HepG2 (cell line): ENCODE results near the gene METTL14. TPM values are rescaled to one million over a fixed set of nuclear protein-coding genes. Genes with fewer than 3 reads are reported as not detected.

Experiments used
- ATAC-seq: fragments of 200-7000 bp; cut with Tn5 transposase; 3 replicates; pipeline ENCODE4 v1.9.1; 2020; ENCODE audit warnings: mild to moderate bottlenecking, moderate library complexity
- Bru-seq: library from RNA; stranded (reverse); fragments of 400-500 nt; gene quantifications from one replicate; lab custom pipeline; 2021; lab: Mats Ljungman, UMichigan
- BruChase-seq, 2 experiments: library from RNA; stranded (reverse); fragments of 400-500 nt; gene quantifications; one replicate each; lab custom pipeline; 2021; lab: Mats Ljungman, UMichigan
- BruUV-seq: library from RNA; stranded (reverse); fragments of 400-500 nt; replicated peaks from 2 replicates; lab custom pipeline; 2021; lab: Mats Ljungman, UMichigan
- CTCF ChIA-PET: fragments of 300-600 bp; formaldehyde crosslinking; extraction: SDS; loops from one replicate; lab custom pipeline; 2021; ENCODE audit warnings: low total read pairs, inconsistent platforms, low intra/inter-chr PET ratio; lab: Yijun Ruan, JAX
- POLR2A ChIA-PET: fragments of 350-600 bp; sonication (Branson Sonifier 250); formaldehyde crosslinking; loops from one replicate; lab custom pipeline; 2020; ENCODE audit warnings: antibody characterized with exemption, inconsistent platforms; lab: Yijun Ruan, JAX
- DNase-seq: peaks from one replicate; pipeline ENCODE4 v3.0.0-alpha.2; 2015; ENCODE audit warnings: low spot score
- FAIRE-seq: peaks from 3 replicates; lab custom pipeline; 2011; peaks lifted over from hg19 to GRCh38; lab: Jason Lieb, UNC
- H2AFZ ChIP-seq: one replicate; pipeline ENCODE4 v1.6.1; 2011; ENCODE audit warnings: low read length, inconsistent platforms
- H3K27ac ChIP-seq: fragments of 300-600 bp; 3 replicates; pipeline ENCODE4 v1.8.0; 2011; ENCODE audit warnings: mixed run types, mild to moderate bottlenecking, mixed read lengths, low read length, inconsistent platforms; ENCODE audit not compliant: insufficient read depth; ENCODE audit errors: extremely low read length
- H3K27me3 ChIP-seq, 2 experiments: fragments of 200-600 bp in 1 of 2; 2 replicates in 1 of 2; 3 replicates in 1 of 2; pipeline versions ENCODE4 v1.6.0 to v1.8.0; 2011; ENCODE audit warnings: low read length in 2 of 2, mild to moderate bottlenecking in 2 of 2, moderate library complexity in 2 of 2, inconsistent platforms in 1 of 2; ENCODE audit not compliant: insufficient read depth in 2 of 2, control insufficient read depth in 1 of 2
- H3K36me3 ChIP-seq, 2 experiments: fragments of 200-600 bp in 1 of 2; replicated peaks in 1 of 2; 2 replicates in 1 of 2; 3 replicates in 1 of 2; pipeline versions ENCODE4 v1.5.1 to v1.8.0; 2011; ENCODE audit warnings: low read length in 2 of 2, inconsistent platforms in 1 of 2; ENCODE audit not compliant: insufficient read depth in 2 of 2, control insufficient read depth in 1 of 2
- H3K4me1 ChIP-seq: 2 replicates; pipeline ENCODE4 v1.5.1; 2012; ENCODE audit warnings: low read length, inconsistent platforms; ENCODE audit not compliant: insufficient read depth
- H3K4me2 ChIP-seq: 2 replicates; pipeline ENCODE4 v1.6.0; 2011; ENCODE audit warnings: low read depth, low read length, inconsistent platforms
- H3K4me3 ChIP-seq, 3 experiments: fragments of 200-600 bp in 1 of 3; sonication (generic), shearing (Covaris generic) in 1 of 3; replicated peaks in 1 of 3; 2 replicates each; pipeline ENCODE4 v1.5.1; 2011 to 2016; ENCODE audit warnings: low read length in 3 of 3, inconsistent platforms in 2 of 3, low read depth in 2 of 3, mild to moderate bottlenecking in 2 of 3, control low read depth in 1 of 3, mixed read lengths in 1 of 3; ENCODE audit not compliant: insufficient read depth in 1 of 3
- H3K79me2 ChIP-seq: one replicate; pipeline ENCODE4 v1.6.1; 2011; ENCODE audit warnings: low read length, inconsistent platforms; ENCODE audit not compliant: insufficient read depth
- H3K9ac ChIP-seq: 2 replicates; pipeline ENCODE4 v1.6.0; 2011; ENCODE audit warnings: mild to moderate bottlenecking, low read depth, low read length, inconsistent platforms; ENCODE audit not compliant: insufficient read depth
- H3K9me3 ChIP-seq: 2 replicates; pipeline ENCODE4 v1.5.1; 2012; ENCODE audit warnings: mild to moderate bottlenecking, low read length
- H4K20me1 ChIP-seq: 2 replicates; pipeline ENCODE4 v1.6.0; 2011; ENCODE audit warnings: inconsistent platforms, mild to moderate bottlenecking, low read length, moderate library complexity; ENCODE audit not compliant: insufficient read depth
- JDP2 ChIP-seq: sonication (generic); formaldehyde crosslinking; IDR thresholded peaks from 2 replicates; pipeline ENCODE4 v1.8.1; 2022; ENCODE audit warnings: missing genetic modification reagents, borderline replicate concordance
- SNRNP70 ChIP-seq: fragments of 200-400 bp; formaldehyde crosslinking; IDR thresholded peaks from 2 replicates; pipeline ENCODE4 v1.6.1; 2017; ENCODE audit warnings: mild to moderate bottlenecking, low read depth, low read length, moderate library complexity
- SP4 ChIP-seq: sonication (generic); formaldehyde crosslinking; IDR thresholded peaks from 2 replicates; pipeline ENCODE4 v1.8.1; 2023; ENCODE audit warnings: mild to moderate bottlenecking, missing genetic modification reagents
- STAG1 ChIP-seq: sonication (generic); formaldehyde crosslinking; IDR thresholded peaks from 2 replicates; pipeline ENCODE4 v1.4.0; 2020; ENCODE audit warnings: missing genetic modification reagents
- TEAD2 ChIP-seq: sonication (generic); formaldehyde crosslinking; IDR thresholded peaks from 2 replicates; pipeline ENCODE4 v1.9.0; 2021; ENCODE audit warnings: missing genetic modification reagents
- THAP11 ChIP-seq: IDR thresholded peaks from 2 replicates; pipeline ENCODE4 v1.6.1; 2016; ENCODE audit warnings: missing biosample characterization, missing genetic modification reagents
- U2AF2 ChIP-seq: fragments of 200-400 bp; formaldehyde crosslinking; IDR thresholded peaks from 2 replicates; pipeline ENCODE4 v1.6.1; 2017; ENCODE audit warnings: low read depth, mild to moderate bottlenecking, low read length
- XBP1 ChIP-seq: sonication (generic); formaldehyde crosslinking; IDR thresholded peaks from 2 replicates; pipeline ENCODE4 v1.5.0; 2020; ENCODE audit warnings: missing genetic modification reagents
- ZBTB26 ChIP-seq: IDR thresholded peaks from 2 replicates; pipeline ENCODE4 v1.6.1; 2016; ENCODE audit warnings: missing compliant biosample characterization, missing genetic modification reagents, borderline replicate concordance
- ZNF329 ChIP-seq: sonication (generic); formaldehyde crosslinking; IDR thresholded peaks from 2 replicates; pipeline ENCODE4 v1.9.0; 2021; ENCODE audit warnings: low read depth, mild to moderate bottlenecking, missing genetic modification reagents
- ZNF333 ChIP-seq: sonication (generic); formaldehyde crosslinking; IDR thresholded peaks from 2 replicates; pipeline ENCODE4 v1.4.0; 2020; ENCODE audit warnings: mild to moderate bottlenecking, missing genetic modification reagents, borderline replicate concordance
- ZNF432 ChIP-seq: sonication (generic); formaldehyde crosslinking; IDR thresholded peaks from 2 replicates; pipeline ENCODE4 v1.5.0; 2020; ENCODE audit warnings: missing genetic modification reagents, mild to moderate bottlenecking, borderline replicate concordance
- ZNF674 ChIP-seq: sonication (generic); formaldehyde crosslinking; IDR thresholded peaks from 2 replicates; pipeline ENCODE4 v1.5.0; 2020; ENCODE audit warnings: low read depth, mild to moderate bottlenecking, missing genetic modification reagents
- ZNF7 ChIP-seq: IDR thresholded peaks from 2 replicates; pipeline ENCODE4 v1.6.1; 2016; ENCODE audit warnings: missing biosample characterization, missing genetic modification reagents
- ZUFSP ChIP-seq: sonication (generic); formaldehyde crosslinking; IDR thresholded peaks from 2 replicates; pipeline ENCODE4 v1.9.0; 2021; ENCODE audit warnings: missing genetic modification reagents, mild to moderate bottlenecking, borderline replicate concordance
- WGBS: methylation state at CpG from one replicate; pipeline ENCODE4 v1.1.6; 2017; ENCODE audit warnings: low lambda C conversion rate; 5-methylcytosine and 5-hydroxymethylcytosine counted together
- in situ Hi-C: cut with HindIII; loops from 2 replicates; pipeline ENCODE4 v1.10.0; 2017; ENCODE audit warnings: low pct_unique_long_range_greater_than_20kb; ENCODE audit not compliant: extremely low pct_ligation_motif_present
- intact Hi-C: fragments of 100-400 bp; cut with micrococcal nuclease; formaldehyde crosslinking; loops from one replicate; pipeline ENCODE4 v1.10.0; 2022; ENCODE audit not compliant: unreplicated experiment
- long read RNA-seq, 2 experiments: library from RNA in 1 of 2; library from polyadenylated mRNA in 1 of 2; stranded (forward) in 1 of 2; unstranded in 1 of 2; transcript quantifications; one replicate each; pipeline ENCODE4 v2.0.0, GENCODE V29; 2019 to 2022
- polyA minus RNA-seq, 3 experiments: library from RNA; depleted of rRNA, polyadenylated mRNA; stranded (reverse); fragments of >200 nt; gene quantifications; 2 replicates each; pipeline ENCODE4 v1.2.3, GENCODE V29; 2011; ENCODE audit warnings: low replicate concordance in 1 of 3
- polyA plus RNA-seq, 8 experiments: library from polyadenylated mRNA; depleted of rRNA in 3 of 8; stranded (reverse) in 7 of 8; unstranded in 1 of 8; fragments of >200 nt; fragmentation: Illumina TruSeq in 4 of 8; extraction: Trizol in 4 of 8; gene quantifications; 2 replicates each; pipeline versions ENCODE4 v1.2.1 to v1.2.3, GENCODE V29; 2011 to 2016; ENCODE audit warnings: low read depth in 4 of 8, missing spikeins in 1 of 8, mixed read lengths in 1 of 8; ENCODE audit not compliant: insufficient read depth in 1 of 8
- total RNA-seq, 5 experiments: library from RNA; depleted of rRNA; stranded (reverse); fragments of >200 nt; fragmentation: Illumina TruSeq; extraction: Trizol; gene quantifications; 2 replicates each; pipeline ENCODE4 v1.2.3, GENCODE V29; 2016; ENCODE audit warnings: low read depth in 1 of 5

The METTL14 gene
- 44.9 and 68.5 TPM in 2 replicates for total RNA-seq (2016; rRNA removed; fragmentation: Illumina TruSeq; extraction: Trizol)
- total RNA-seq (2016; cell fraction: cytosol; rRNA removed; fragmentation: Illumina TruSeq; extraction: Trizol; ENCODE audit: low read depth): 4.9 and 5.0 TPM in 2 replicates
- 43.6 and 68.0 TPM in 2 replicates for total RNA-seq (2016; cell fraction: insoluble cytoplasmic fraction; rRNA removed; fragmentation: Illumina TruSeq; extraction: Trizol)
- total RNA-seq (2016; cell fraction: membrane; rRNA removed; fragmentation: Illumina TruSeq; extraction: Trizol): 12.1 and 16.2 TPM in 2 replicates
- 34.2 and 35.0 TPM in 2 replicates for total RNA-seq (2016; cell fraction: nucleus; rRNA removed; fragmentation: Illumina TruSeq; extraction: Trizol)
- 10.0 and 11.6 TPM in 2 replicates for polyA plus RNA-seq (2011; rRNA removed)
- polyA plus RNA-seq (2011; cell fraction: cytosol; rRNA removed): 2.8 and 6.4 TPM in 2 replicates
- 6.9 and 9.3 TPM in 2 replicates for polyA plus RNA-seq (2011; cell fraction: nucleus; rRNA removed)
- 14.8 and 14.9 TPM in 2 replicates for polyA plus RNA-seq (2012)
- polyA plus RNA-seq (2016; cell fraction: cytosol; fragmentation: Illumina TruSeq; extraction: Trizol; ENCODE audit: low read depth): 1.0 and 1.2 TPM in 2 replicates
- 43.0 and 45.1 TPM in 2 replicates for polyA plus RNA-seq (2016; cell fraction: insoluble cytoplasmic fraction; fragmentation: Illumina TruSeq; extraction: Trizol; ENCODE audit: low read depth)
- polyA plus RNA-seq (2016; cell fraction: membrane; fragmentation: Illumina TruSeq; extraction: Trizol; ENCODE audit: low read depth): 2.0 and 3.0 TPM in 2 replicates
- polyA plus RNA-seq (2016; cell fraction: nucleus; fragmentation: Illumina TruSeq; extraction: Trizol; ENCODE audit: insufficient read depth, low read depth): 28.7 and 29.3 TPM in 2 replicates
- 1.3 and 6.3 TPM in 2 replicates for polyA minus RNA-seq (2011; rRNA and poly(A)+ RNA removed; ENCODE audit: low replicate concordance)
- 8.9 and 9.8 TPM in 2 replicates for polyA minus RNA-seq (2011; cell fraction: cytosol; rRNA and poly(A)+ RNA removed)
- 28.7 and 36.2 TPM in 2 replicates for polyA minus RNA-seq (2011; cell fraction: nucleus; rRNA and poly(A)+ RNA removed)
- percentile 83 among the genes with signal in this experiment for Bru-seq, nascent RNA
- BruChase-seq, experiment 1, labeled RNA remaining after a 6-hour chase: percentile 85 among the genes with signal in this experiment
- percentile 88 among the genes with signal in this experiment for BruChase-seq, experiment 2, labeled RNA remaining after a 2-hour chase
- long read RNA-seq, experiment 1, full-length matches to known transcripts: 9 of 18 reads
- long read RNA-seq, experiment 1, partial matches to known transcripts: 4 of 18 reads
- long read RNA-seq, experiment 1, other reads (novel, unspliced or antisense): 5 of 18 reads
- long read RNA-seq, experiment 2, partial matches to known transcripts: 2 of 21 reads
- long read RNA-seq, experiment 2, other reads (novel, unspliced or antisense): 19 of 21 reads

- TSS peak; percentile 92 for BruUV-seq
- peak; percentile 88 for DNase-seq
- H3K27me3 ChIP-seq: no peaks in the 10 kb centered on the region; a peak in 1 of 5 replicates
- H3K36me3 ChIP-seq: peaks cover 0 to 7% of the 10 kb centered on the region in 2 experiments; a peak in 1 of 5 replicates
- ChIA-PET CTCF (no interaction called here), POLR2A (interaction anchor here (1.0 to 1.7 kb wide), 7 partner anchors 9 to 769 kb away, joined by 3 to 8 read pairs (median 4); partner anchors contain the start of gene SEC24D)
- peak within 1 kb of the TSS; percentile 80 for H3K4me2 ChIP-seq
- peaks cover 37% of the 10 kb centered on the region for H3K4me1 ChIP-seq
- in situ Hi-C loops: no loop called here
- peak within 1 kb of the TSS; percentile 84 for H2AFZ ChIP-seq
- peak; percentile 97 for ATAC-seq
- FAIRE-seq: peak; percentile 79
- peak within 1 kb of the TSS; percentile 86 for H3K9ac ChIP-seq
- intact Hi-C loops: loop anchor here (1.0 to 5.0 kb wide), 2 partner anchors 94 to 403 kb away; no protein-coding TSS in a partner anchor
- WGBS: 3% methylated on average over 30 of the region's 42 CpGs
- peak within 1 kb of the TSS; percentile 83 to 88 (median 85) for H3K4me3 ChIP-seq
- H3K27ac ChIP-seq: peak within 1 kb of the TSS; percentile 81
- peaks cover 17% of the 10 kb centered on the region; the same call in 1 of the 2 replicates for H4K20me1 ChIP-seq
- H3K79me2 ChIP-seq: peaks cover 28% of the 10 kb centered on the region
- H3K9me3 ChIP-seq: no peaks in the 10 kb centered on the region
- TF ChIP-seq ZBTB26 (CRISPR knock-in tag) (no peak), ZNF7 (CRISPR knock-in tag) (no peak), THAP11 (peak; percentile 96), JDP2 (CRISPR knock-in tag) (no peak), ZNF674 (CRISPR knock-in tag) (no peak), XBP1 (CRISPR knock-in tag) (0 out of 2 replicates have a peak, but pooled peaks have one; percentile 60), TEAD2 (CRISPR knock-in tag) (0 out of 2 replicates have a peak, but pooled peaks have one; percentile 27), SP4 (CRISPR knock-in tag) (no peak), STAG1 (CRISPR knock-in tag) (no peak), ZUFSP (CRISPR knock-in tag) (no peak), ZNF432 (CRISPR knock-in tag) (no peak), ZNF333 (no peak), SNRNP70 (no peak), U2AF2 (no peak), ZNF329 (CRISPR knock-in tag) (no peak)
Observed at GRCh38 chr4:118684873-118685811, at the start of gene METTL14. Gene METTL14, plus strand, starts transcription at chr4:118685392. Its CDS starts 143 bp downstream, at chr4:118685535.
